ENCODE results near the gene HTR1E.
"Not testable (repeated sequence)": the region's sequence is repeated elsewhere in the genome, so short reads cannot be mapped to it uniquely, and the experiment has no call there.

HTR1E gene

GRCh38 chr6:86937219-86938079 lies at the start of gene HTR1E:
Gene HTR1E, plus strand, starts transcription at chr6:86937528. Its CDS starts 77,807 bp downstream, at chr6:87015335.
- peak; percentile 26 for DNase-seq

GRCh38 chr6:86888301-86888700 lies 49.0 kb upstream of the HTR1E start:
- DNase-seq, result no peak

GRCh38 chr6:86897265-86897664 lies 40.1 kb upstream of the HTR1E start:
- DNase-seq, result not testable (repeated sequence)

- no peak for DNase-seq
These were observed 23.5 kb upstream of the HTR1E start for GRCh38 chr6:86913795-86914194.

GRCh38 chr6:86916393-86916792 lies 20.9 kb upstream of the HTR1E start:
- no peak for DNase-seq

- DNase-seq, result not testable (repeated sequence)
These were observed 10.2 kb upstream of the HTR1E start for GRCh38 chr6:86927138-86927537.

GRCh38 chr6:86927859-86928258 lies 9.5 kb upstream of the HTR1E start:
- DNase-seq, result not testable (repeated sequence)

GRCh38 chr6:86934365-86934764 lies 3.0 kb upstream of the HTR1E start:
- no peak for DNase-seq

- no peak for DNase-seq
These were observed 502 bp upstream of the HTR1E start for GRCh38 chr6:86936834-86937218.

- DNase-seq, result no peak
These were observed 1.5 kb downstream of the HTR1E start for GRCh38 chr6:86938814-86939213.

- no peak for DNase-seq
These were observed 4.1 kb downstream of the HTR1E start for GRCh38 chr6:86941461-86941860.

- no peak for DNase-seq
These were observed 5.6 kb downstream of the HTR1E start for GRCh38 chr6:86942769-86943516.

- DNase-seq, result no peak
These were observed 6.6 kb downstream of the HTR1E start for GRCh38 chr6:86943819-86944407.

- DNase-seq, result no peak
These were observed 12.4 kb downstream of the HTR1E start for GRCh38 chr6:86949771-86950170.

GRCh38 chr6:86952991-86953390 lies 15.7 kb downstream of the HTR1E start:
- DNase-seq, result no peak

GRCh38 chr6:86959656-86960055 lies 22.3 kb downstream of the HTR1E start:
- no peak for DNase-seq

GRCh38 chr6:86961455-86962200 lies 24.3 kb downstream of the HTR1E start:
- no peak for DNase-seq

- DNase-seq, result no peak
These were observed 26.0 kb downstream of the HTR1E start for GRCh38 chr6:86963352-86963751.

GRCh38 chr6:86964029-86964579 lies 26.8 kb downstream of the HTR1E start:
- no peak for DNase-seq

- DNase-seq, result no peak
These were observed 28.9 kb downstream of the HTR1E start for GRCh38 chr6:86966271-86966670.

GRCh38 chr6:86969573-86969972 lies 32.2 kb downstream of the HTR1E start:
- DNase-seq, result no peak

- no peak for DNase-seq
These were observed 35.8 kb downstream of the HTR1E start for GRCh38 chr6:86973088-86973487.

GRCh38 chr6:86978251-86978650 lies 40.9 kb downstream of the HTR1E start:
- DNase-seq, result no peak
